Right atrium auricular region (tissue), 2 donors: ENCODE data around the gene RTP1. TPM values are rescaled to one million over a fixed set of nuclear protein-coding genes. Genes with fewer than 3 reads are reported as not detected.

Experiments used
- DNase-seq: peaks from one replicate; pipeline ENCODE4 v3.0.0-alpha.2; 2019; ENCODE audit warnings: low spot score
- H3K27ac ChIP-seq, 2 donors: fragments of 200-600 bp; sonication (generic); 1 replicate in 1 of 2; 2 replicates in 1 of 2; pipeline ENCODE4 v1.5.1; 2016 to 2019
- H3K27me3 ChIP-seq, 2 donors: fragments of 200-600 bp; sonication (generic); one replicate each; pipeline versions ENCODE4 v1.5.1 to v1.6.0; 2017 to 2019
- H3K36me3 ChIP-seq: fragments of 200-600 bp; sonication (generic); one replicate; pipeline ENCODE4 v1.5.1; 2016
- H3K4me1 ChIP-seq, 2 donors: fragments of 200-600 bp; sonication (generic); one replicate each; pipeline versions ENCODE4 v1.5.1 to v1.6.0; 2017 to 2019
- H3K4me3 ChIP-seq, 2 donors: fragments of 200-600 bp; sonication (generic); 1 replicate in 1 of 2; 2 replicates in 1 of 2; pipeline ENCODE4 v1.5.1; 2017 to 2019; ENCODE audit warnings: mild to moderate bottlenecking in 1 of 2, moderate library complexity in 1 of 2
- H3K9me3 ChIP-seq, 2 donors: fragments of 200-600 bp; sonication (generic); one replicate each; pipeline ENCODE4 v1.5.1; 2019
- CTCF ChIP-seq, 2 donors: fragments of 200-600 bp; sonication (generic); IDR thresholded peaks; one replicate each; pipeline ENCODE4 v1.5.1; 2019; ENCODE audit warnings: antibody characterized with exemption in 2 of 2
- total RNA-seq, 2 donors: library from RNA; depleted of rRNA; stranded (reverse); fragments of >200 nt; gene quantifications; one replicate each; pipeline ENCODE4 v1.1.0, GENCODE V29; 2016

Gene RTP1
- total RNA-seq, 2 donors from 2014 or later = not detected

- no peak for TF ChIP-seq CTCF (IDR thresholded peaks at IDR 0.05)
- Histone ChIP-seq H3K27ac (no peak overlapping the region), H3K36me3 (no peaks in the 10 kb centered on the region), H3K4me1 (no peaks in the 10 kb centered on the region), H3K4me3 (no peak overlapping the region), H3K9me3 (no peaks in the 10 kb centered on the region), H3K27me3 (no peaks in the 10 kb centered on the region)
- DNase-seq = peak; percentile 66
Observed at GRCh38 chr3:187243933-187244524, 46.7 kb downstream of the RTP1 start.

- DNase-seq = no peak
- no peaks in the 10 kb centered on the region for H3K4me1 ChIP-seq
- no peak overlapping the region for H3K4me3 ChIP-seq
- TF ChIP-seq CTCF (IDR thresholded peaks at IDR 0.05) = no peak
- H3K36me3 ChIP-seq = no peaks in the 10 kb centered on the region
- H3K27ac ChIP-seq = no peak overlapping the region
- no peaks in the 10 kb centered on the region for H3K27me3 ChIP-seq
- H3K9me3 ChIP-seq = no peaks in the 10 kb centered on the region
Observed at GRCh38 chr3:187247398-187247797, 50.1 kb downstream of the RTP1 start.

Other genes starting within 250 kb of the RTP1 start
- 10 to 100 TPM; 11.9 to 12.7 TPM for gene RPL39L, start 58.0 kb upstream of the RTP1 start, total RNA-seq
- gene MASP1, start 94.3 kb downstream of the RTP1 start, total RNA-seq = 10 to 100 TPM; 26.2 to 27.6 TPM
- gene RTP4, start 170.9 kb downstream of the RTP1 start, total RNA-seq = 1 to 10 TPM in 1 of 2 donors, under 1 TPM in 1; 0.59 to 1.0 TPM